Panc1 (cell line): ENCODE data around the gene ADAMTS6. TPM values are rescaled to one million over a fixed set of nuclear protein-coding genes. Genes with fewer than 3 reads are reported as not detected.

Experiments
- ATAC-seq: fragments of 200-7000 bp; cut with Tn5 transposase; 2 replicates; pipeline ENCODE4 v1.9.1; 2020; ENCODE audit warnings: mild to moderate bottlenecking, moderate library complexity
- BruUV-seq: library from RNA; stranded (reverse); fragments of 400-500 nt; replicated peaks from 2 replicates; lab custom pipeline; 2021; lab: Mats Ljungman, UMichigan
- CTCF ChIA-PET: fragments of 300-600 bp; sonication (Branson Sonifier 250); formaldehyde crosslinking; loops from one replicate; lab custom pipeline; 2022; ENCODE audit warnings: antibody characterized with exemption; lab: Charles Lee
- POLR2A ChIA-PET: fragments of 300-600 bp; sonication (Branson Sonifier 250); formaldehyde crosslinking; loops from one replicate; lab custom pipeline; 2022; ENCODE audit warnings: antibody characterized with exemption; lab: Charles Lee
- DNase-seq: peaks from one replicate; pipeline ENCODE4 v3.0.0-alpha.2; 2010; ENCODE audit warnings: low read depth, low spot score
- H3K27ac ChIP-seq: 2 replicates; pipeline ENCODE4 v1.5.1; 2011; ENCODE audit warnings: mild to moderate bottlenecking, low read length, inconsistent platforms
- H3K27me3 ChIP-seq: fragments of 200-500 bp; sonication (Bioruptor generic); 2 replicates; pipeline ENCODE4 v1.6.0; 2014; ENCODE audit warnings: low read length, inconsistent platforms; ENCODE audit not compliant: control insufficient read depth, insufficient read depth
- H3K36me3 ChIP-seq: fragments of 200-500 bp; sonication (Bioruptor generic); 2 replicates; pipeline ENCODE4 v1.5.1; 2014; ENCODE audit warnings: inconsistent platforms, mild to moderate bottlenecking, low read length, moderate library complexity; ENCODE audit not compliant: control insufficient read depth, insufficient read depth
- H3K4me1 ChIP-seq: 2 replicates; pipeline ENCODE4 v1.5.1; 2011; ENCODE audit warnings: inconsistent platforms, mild to moderate bottlenecking, low read length, moderate library complexity; ENCODE audit not compliant: control insufficient read depth, insufficient read depth
- H3K4me3 ChIP-seq, 2 experiments: 2 replicates each; pipeline ENCODE4 v1.5.1; 2011 to 2012; ENCODE audit warnings: low read depth in 2 of 2, low read length in 2 of 2, mild to moderate bottlenecking in 2 of 2, inconsistent platforms in 1 of 2, moderate library complexity in 1 of 2
- H3K9me3 ChIP-seq: fragments of 200-500 bp; sonication (Bioruptor generic); 2 replicates; pipeline ENCODE4 v1.5.1; 2014; ENCODE audit warnings: low read depth, mild to moderate bottlenecking, inconsistent platforms, low read length, moderate library complexity; ENCODE audit not compliant: control insufficient read depth, insufficient read depth
- CTCF ChIP-seq: fragments of 450-650 bp; IDR thresholded peaks from 2 replicates; pipeline ENCODE4 v1.5.1; 2017; ENCODE audit warnings: mild to moderate bottlenecking
- POLR2AphosphoS5 ChIP-seq: IDR thresholded peaks from 2 replicates; pipeline ENCODE4 v1.6.1; 2012; ENCODE audit warnings: mild to moderate bottlenecking, low read depth, low read length, moderate library complexity
- SIN3A ChIP-seq: IDR thresholded peaks from 2 replicates; pipeline ENCODE4 v1.6.1; 2012; ENCODE audit warnings: low read depth, mild to moderate bottlenecking, low read length, moderate library complexity, borderline replicate concordance; ENCODE audit not compliant: insufficient read depth
- TCF7L2 ChIP-seq: IDR thresholded peaks from 2 replicates; pipeline ENCODE4 v1.6.1; 2011; ENCODE audit warnings: mild to moderate bottlenecking, low read depth, low read length, inconsistent platforms
- in situ Hi-C: cut with HindIII; loops from 2 replicates; pipeline ENCODE4 v1.10.0; 2016; ENCODE audit warnings: low sequenced_read_pairs, low pct_unique_long_range_greater_than_20kb
- intact Hi-C: fragments of 100-400 bp; cut with micrococcal nuclease; formaldehyde crosslinking; loops from one replicate; pipeline ENCODE4 v1.10.0; 2022; ENCODE audit not compliant: unreplicated experiment
- total RNA-seq: library from RNA; stranded (reverse); gene quantifications from one replicate; pipeline ENCODE4 v1.2.1, GENCODE V29; 2021; ENCODE audit not compliant: unreplicated experiment
- TF ChIP-seq, protein P1 (sequence below), 2 experiments: IDR thresholded peaks; 2 replicates each; pipeline ENCODE4 v1.6.1; 2011 to 2012; ENCODE audit warnings: low read depth in 2 of 2, control low read depth in 1 of 2, low read length in 1 of 2, mild to moderate bottlenecking in 1 of 2, moderate library complexity in 1 of 2; ENCODE audit not compliant: insufficient read depth in 1 of 2

ADAMTS6 gene
- total RNA-seq, 1 experiment from 2014 or later: 0.64 TPM

DNA sequence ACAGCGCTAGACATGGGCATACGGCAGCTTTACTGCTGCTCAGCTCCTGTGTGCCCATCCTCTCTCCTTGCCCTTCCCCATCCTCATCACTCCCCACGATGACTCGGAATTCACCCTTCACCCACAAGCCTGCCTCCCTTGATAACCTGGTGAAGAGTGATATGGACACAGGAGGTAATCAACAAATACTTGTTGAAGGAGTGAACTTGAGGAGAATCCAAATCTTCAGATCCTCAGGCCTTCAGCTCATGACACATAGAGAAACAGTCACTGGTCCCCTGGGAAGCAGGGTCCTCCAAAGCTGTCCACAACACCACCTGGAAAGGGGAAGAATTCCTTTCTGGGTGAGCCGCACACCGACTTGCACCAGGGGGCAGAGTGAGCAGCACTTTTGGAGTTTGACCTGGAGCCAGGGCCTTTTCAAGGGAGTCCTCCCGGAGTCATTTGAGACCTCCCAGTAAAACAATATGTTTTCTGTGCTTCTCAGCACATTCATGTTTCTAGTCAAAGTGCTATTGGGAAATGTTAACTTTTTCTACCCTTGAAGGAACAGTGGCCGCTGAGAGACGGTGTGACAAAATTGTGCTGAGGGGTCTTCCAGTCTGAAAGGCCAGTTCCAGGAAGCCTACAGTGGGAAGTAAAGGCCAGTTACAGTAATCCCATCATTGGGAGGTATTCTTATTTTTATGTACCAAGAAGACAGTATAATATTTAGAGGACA is 380.6 kb downstream of the ADAMTS6 start:
- Histone ChIP-seq H3K27me3 (0 out of 2 replicates have a peak, but pooled peaks cover 2% of the 10 kb centered on the region), H3K36me3 (no peaks in the 10 kb centered on the region), H3K4me1 (peaks cover 3% of the 10 kb centered on the region; the same call in 1 of the 2 replicates), H3K9me3 (no peaks in the 10 kb centered on the region), H3K4me3 (no peak overlapping the region), H3K27ac (no peak overlapping the region)
- in situ Hi-C loops: no loop called here
- BruUV-seq: no TSS peak
- intact Hi-C loops: loop anchor here (1.0 kb wide), 1 partner anchor 382 kb away; no protein-coding TSS in a partner anchor
- peak; percentile 75 for ATAC-seq
- peak; percentile 38 for DNase-seq
- ChIA-PET POLR2A (no interaction called here), CTCF (interaction anchor here (0.6 kb wide), 1 partner anchor 383 kb away, joined by 3 read pairs; no protein-coding TSS in a partner anchor)
- TF ChIP-seq, protein P1, sequence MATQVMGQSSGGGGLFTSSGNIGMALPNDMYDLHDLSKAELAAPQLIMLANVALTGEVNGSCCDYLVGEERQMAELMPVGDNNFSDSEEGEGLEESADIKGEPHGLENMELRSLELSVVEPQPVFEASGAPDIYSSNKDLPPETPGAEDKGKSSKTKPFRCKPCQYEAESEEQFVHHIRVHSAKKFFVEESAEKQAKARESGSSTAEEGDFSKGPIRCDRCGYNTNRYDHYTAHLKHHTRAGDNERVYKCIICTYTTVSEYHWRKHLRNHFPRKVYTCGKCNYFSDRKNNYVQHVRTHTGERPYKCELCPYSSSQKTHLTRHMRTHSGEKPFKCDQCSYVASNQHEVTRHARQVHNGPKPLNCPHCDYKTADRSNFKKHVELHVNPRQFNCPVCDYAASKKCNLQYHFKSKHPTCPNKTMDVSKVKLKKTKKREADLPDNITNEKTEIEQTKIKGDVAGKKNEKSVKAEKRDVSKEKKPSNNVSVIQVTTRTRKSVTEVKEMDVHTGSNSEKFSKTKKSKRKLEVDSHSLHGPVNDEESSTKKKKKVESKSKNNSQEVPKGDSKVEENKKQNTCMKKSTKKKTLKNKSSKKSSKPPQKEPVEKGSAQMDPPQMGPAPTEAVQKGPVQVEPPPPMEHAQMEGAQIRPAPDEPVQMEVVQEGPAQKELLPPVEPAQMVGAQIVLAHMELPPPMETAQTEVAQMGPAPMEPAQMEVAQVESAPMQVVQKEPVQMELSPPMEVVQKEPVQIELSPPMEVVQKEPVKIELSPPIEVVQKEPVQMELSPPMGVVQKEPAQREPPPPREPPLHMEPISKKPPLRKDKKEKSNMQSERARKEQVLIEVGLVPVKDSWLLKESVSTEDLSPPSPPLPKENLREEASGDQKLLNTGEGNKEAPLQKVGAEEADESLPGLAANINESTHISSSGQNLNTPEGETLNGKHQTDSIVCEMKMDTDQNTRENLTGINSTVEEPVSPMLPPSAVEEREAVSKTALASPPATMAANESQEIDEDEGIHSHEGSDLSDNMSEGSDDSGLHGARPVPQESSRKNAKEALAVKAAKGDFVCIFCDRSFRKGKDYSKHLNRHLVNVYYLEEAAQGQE (IDR thresholded peaks at IDR 0.05; ENCODE audit: insufficient read depth in 1 of 2, low read depth in 2 of 2, low read length in 1 of 2): no peak
- no peak for TF ChIP-seq SIN3A
- no peak for TF ChIP-seq TCF7L2
- no peak for TF ChIP-seq POLR2AphosphoS5
- peak; percentile 81 for TF ChIP-seq CTCF

Other genes with a start within 250 kb of the ADAMTS6 start
- gene CENPK, start 81.2 kb upstream of the ADAMTS6 start, total RNA-seq: 34.2 TPM
- 32.7 TPM for gene PPWD1, start 81.4 kb upstream of the ADAMTS6 start, total RNA-seq
- gene TRIM23, start 142.4 kb upstream of the ADAMTS6 start, total RNA-seq: 12.6 TPM
- 3.3 TPM for gene SHLD3, start 143.1 kb upstream of the ADAMTS6 start, total RNA-seq
- 17.3 TPM for gene TRAPPC13, start 143.1 kb upstream of the ADAMTS6 start, total RNA-seq
- 9.2 TPM for gene SGTB, start 240.2 kb upstream of the ADAMTS6 start, total RNA-seq
- gene NLN, start 240.3 kb upstream of the ADAMTS6 start, total RNA-seq: 51.8 TPM